ENCODE data around the gene CALHM6. TPM values are rescaled to one million over a fixed set of nuclear protein-coding genes. Genes with fewer than 3 reads are reported as not detected.

The CALHM6 gene
- total RNA-seq, 5 donors from 2014 or later (not counting 1 experiment from before 2014, with no cell fraction given) = 0.53 to 15.4 (median 3.8) TPM

- ChIA-PET POLR2A (interaction anchor here in 1 of 2 donors (0.6 kb wide), 1 partner anchor 54 kb away, joined by 4 read pairs; no protein-coding TSS in a partner anchor), CTCF (no interaction called here)
- no peak overlapping the region for H3K4me3 Mint-ChIP-seq
- WGBS (ENCODE audit: insufficient coverage) = 14% methylated on average over 1 of the region's 2 CpGs
- Histone ChIP-seq H3K9me3 (no peaks in the 10 kb centered on the region), H3K27me3 (replicated peaks in 1 of 2; ENCODE audit: control insufficient read depth in 2 of 2, extremely low read depth in 1 of 2, insufficient read depth in 2 of 2, low read length in 1 of 2) (peaks cover 0 to 3% of the 10 kb centered on the region in 2 experiments), H3K27ac (ENCODE audit: low read length) (no peak overlapping the region), H3K36me3 (ENCODE audit: control insufficient read depth in 2 of 2, extremely low read depth in 1 of 2, insufficient read depth in 1 of 2, low read length in 1 of 2) (no peaks in the 10 kb centered on the region), H3K4me1 (ENCODE audit: control insufficient read depth in 1 of 2, extremely low read depth in 1 of 2, insufficient read depth in 2 of 2, low read length in 2 of 2) (peaks cover 0 to 4% of the 10 kb centered on the region in 2 experiments), H3K4me3 (ENCODE audit: control insufficient read depth in 1 of 2, extremely low read depth in 1 of 2, low read length in 1 of 2) (no peak overlapping the region)
- H3K36me3 Mint-ChIP-seq = no peaks in the 10 kb centered on the region
- DNase-seq (no peak), ATAC-seq (replicated peaks in 1 of 4) (no peak)
- peaks cover 13 to 21% (median 18%) of the 10 kb centered on the region in 3 donors for H3K4me1 Mint-ChIP-seq
- peaks cover 4 to 7% of the 10 kb centered on the region in 2 donors for H3K27me3 Mint-ChIP-seq
- no peak overlapping the region for H3K27ac Mint-ChIP-seq
- no peaks in the 10 kb centered on the region for H3K9me3 Mint-ChIP-seq
These were observed 13.6 kb upstream of the CALHM6 start for GRCh38 chr6:116447496-116448011.

GRCh38 chr6:116449565-116449964 is 11.6 kb upstream of the CALHM6 start:
- Mint-ChIP-seq H3K4me3 (no peak overlapping the region), H3K27me3 (peaks cover 4 to 10% of the 10 kb centered on the region in 2 donors), H3K9me3 (no peaks in the 10 kb centered on the region), H3K4me1 (peaks cover 8 to 16% (median 13%) of the 10 kb centered on the region in 3 donors), H3K36me3 (no peaks in the 10 kb centered on the region), H3K27ac (no peak overlapping the region)
- DNase-seq = no peak
- H3K4me3 ChIP-seq (ENCODE audit: control insufficient read depth in 1 of 2, extremely low read depth in 1 of 2, low read length in 1 of 2) = no peak overlapping the region
- H3K4me1 ChIP-seq (ENCODE audit: control insufficient read depth in 1 of 2, extremely low read depth in 1 of 2, insufficient read depth in 2 of 2, low read length in 2 of 2) = peaks cover 0 to 4% of the 10 kb centered on the region in 2 experiments
- POLR2A ChIA-PET = no interaction called here
- H3K27me3 ChIP-seq (replicated peaks in 1 of 2; ENCODE audit: control insufficient read depth in 2 of 2, extremely low read depth in 1 of 2, insufficient read depth in 2 of 2, low read length in 1 of 2) = peaks cover 0 to 3% of the 10 kb centered on the region in 2 experiments
- no peaks in the 10 kb centered on the region for H3K36me3 ChIP-seq (ENCODE audit: control insufficient read depth in 2 of 2, extremely low read depth in 1 of 2, insufficient read depth in 1 of 2, low read length in 1 of 2)
- no peak for ATAC-seq (replicated peaks in 1 of 4)
- CTCF ChIA-PET = no interaction called here
- WGBS (ENCODE audit: insufficient coverage) = no CpG with 5 or more reads among the region's 1 CpG
- no peak overlapping the region for H3K27ac ChIP-seq (ENCODE audit: low read length)
- no peaks in the 10 kb centered on the region for H3K9me3 ChIP-seq

GRCh38 chr6:116450185-116450710 is 10.9 kb upstream of the CALHM6 start:
- Mint-ChIP-seq H3K27me3 (peaks cover 4 to 10% of the 10 kb centered on the region in 2 donors), H3K4me1 (peaks cover 3 to 9% (median 7%) of the 10 kb centered on the region in 3 donors), H3K4me3 (no peak overlapping the region), H3K9me3 (no peaks in the 10 kb centered on the region), H3K27ac (no peak overlapping the region), H3K36me3 (no peaks in the 10 kb centered on the region)
- no peak overlapping the region for H3K27ac ChIP-seq (ENCODE audit: low read length)
- H3K4me3 ChIP-seq (ENCODE audit: control insufficient read depth in 1 of 2, extremely low read depth in 1 of 2, low read length in 1 of 2) = no peak overlapping the region
- ChIA-PET POLR2A (no interaction called here), CTCF (no interaction called here)
- DNase-seq = no peak
- no peaks in the 10 kb centered on the region for H3K9me3 ChIP-seq
- no peaks in the 10 kb centered on the region for H3K36me3 ChIP-seq (ENCODE audit: control insufficient read depth in 2 of 2, extremely low read depth in 1 of 2, insufficient read depth in 1 of 2, low read length in 1 of 2)
- H3K4me1 ChIP-seq (ENCODE audit: control insufficient read depth in 1 of 2, extremely low read depth in 1 of 2, insufficient read depth in 2 of 2, low read length in 2 of 2) = no peaks in the 10 kb centered on the region
- peaks cover 0 to 3% of the 10 kb centered on the region in 2 experiments for H3K27me3 ChIP-seq (replicated peaks in 1 of 2; ENCODE audit: control insufficient read depth in 2 of 2, extremely low read depth in 1 of 2, insufficient read depth in 2 of 2, low read length in 1 of 2)
- WGBS (ENCODE audit: insufficient coverage) = no CpG with 5 or more reads among the region's 1 CpG
- ATAC-seq (replicated peaks in 1 of 4) = no peak

GRCh38 chr6:116450769-116451740 is 10.1 kb upstream of the CALHM6 start:
- H3K27me3 Mint-ChIP-seq = peaks cover 4 to 10% of the 10 kb centered on the region in 2 donors
- Histone ChIP-seq H3K36me3 (ENCODE audit: control insufficient read depth in 2 of 2, extremely low read depth in 1 of 2, insufficient read depth in 1 of 2, low read length in 1 of 2) (no peaks in the 10 kb centered on the region), H3K4me1 (ENCODE audit: control insufficient read depth in 1 of 2, extremely low read depth in 1 of 2, insufficient read depth in 2 of 2, low read length in 2 of 2) (no peaks in the 10 kb centered on the region), H3K27me3 (replicated peaks in 1 of 2; ENCODE audit: control insufficient read depth in 2 of 2, extremely low read depth in 1 of 2, insufficient read depth in 2 of 2, low read length in 1 of 2) (peaks cover 0 to 3% of the 10 kb centered on the region in 2 experiments), H3K4me3 (ENCODE audit: control insufficient read depth in 1 of 2, extremely low read depth in 1 of 2, low read length in 1 of 2) (no peak overlapping the region), H3K9me3 (no peaks in the 10 kb centered on the region), H3K27ac (ENCODE audit: low read length) (no peak overlapping the region)
- H3K4me1 Mint-ChIP-seq = peaks cover 2 to 8% (median 6%) of the 10 kb centered on the region in 3 donors
- no peaks in the 10 kb centered on the region for H3K9me3 Mint-ChIP-seq
- DNase-seq = no peak
- no peaks in the 10 kb centered on the region for H3K36me3 Mint-ChIP-seq
- ATAC-seq (replicated peaks in 1 of 4) = no peak
- 86% methylated on average over 1 of the region's 9 CpGs for WGBS (ENCODE audit: insufficient coverage)
- ChIA-PET POLR2A (no interaction called here), CTCF (no interaction called here)
- no peak overlapping the region for H3K27ac Mint-ChIP-seq
- no peak overlapping the region for H3K4me3 Mint-ChIP-seq

- CTCF ChIA-PET = no interaction called here
- H3K36me3 Mint-ChIP-seq = no peaks in the 10 kb centered on the region
- no peak overlapping the region for H3K4me3 Mint-ChIP-seq
These were observed 9.3 kb upstream of the CALHM6 start for GRCh38 chr6:116451916-116452315.

GRCh38 chr6:116452531-116452930 is 8.6 kb upstream of the CALHM6 start:
- H3K4me3 ChIP-seq (ENCODE audit: control insufficient read depth in 1 of 2, extremely low read depth in 1 of 2, low read length in 1 of 2) = no peak overlapping the region
- H3K36me3 Mint-ChIP-seq = no peaks in the 10 kb centered on the region
- WGBS (ENCODE audit: insufficient coverage) = no CpG with 5 or more reads among the region's 2 CpGs
- H3K27me3 ChIP-seq (replicated peaks in 1 of 2; ENCODE audit: control insufficient read depth in 2 of 2, extremely low read depth in 1 of 2, insufficient read depth in 2 of 2, low read length in 1 of 2) = peaks cover 0 to 3% of the 10 kb centered on the region in 2 experiments
- POLR2A ChIA-PET = no interaction called here
- no peaks in the 10 kb centered on the region for H3K9me3 ChIP-seq
- CTCF ChIA-PET = interaction anchor here in 1 of 2 donors (0.7 kb wide), 1 partner anchor 165 kb away, joined by 3 read pairs; no protein-coding TSS in a partner anchor
- H3K27ac ChIP-seq (ENCODE audit: low read length) = no peak overlapping the region
- H3K36me3 ChIP-seq (ENCODE audit: control insufficient read depth in 2 of 2, extremely low read depth in 1 of 2, insufficient read depth in 1 of 2, low read length in 1 of 2) = no peaks in the 10 kb centered on the region
- DNase-seq (no peak), ATAC-seq (replicated peaks in 1 of 4) (no peak)
- no peak overlapping the region for H3K27ac Mint-ChIP-seq
- H3K9me3 Mint-ChIP-seq = no peaks in the 10 kb centered on the region
- peaks cover 4 to 10% of the 10 kb centered on the region in 2 donors for H3K27me3 Mint-ChIP-seq
- H3K4me1 Mint-ChIP-seq = peaks cover 2 to 8% (median 6%) of the 10 kb centered on the region in 3 donors
- no peaks in the 10 kb centered on the region for H3K4me1 ChIP-seq (ENCODE audit: control insufficient read depth in 1 of 2, extremely low read depth in 1 of 2, insufficient read depth in 2 of 2, low read length in 2 of 2)
- H3K4me3 Mint-ChIP-seq = no peak overlapping the region

More at GRCh38 chr6:116451916-116452315, 9.3 kb upstream of the CALHM6 start:
- peaks cover 4 to 10% of the 10 kb centered on the region in 2 donors for H3K27me3 Mint-ChIP-seq
- H3K27ac Mint-ChIP-seq = no peak overlapping the region
- Histone ChIP-seq H3K4me1 (ENCODE audit: control insufficient read depth in 1 of 2, extremely low read depth in 1 of 2, insufficient read depth in 2 of 2, low read length in 2 of 2) (no peaks in the 10 kb centered on the region), H3K9me3 (no peaks in the 10 kb centered on the region), H3K27me3 (replicated peaks in 1 of 2; ENCODE audit: control insufficient read depth in 2 of 2, extremely low read depth in 1 of 2, insufficient read depth in 2 of 2, low read length in 1 of 2) (peaks cover 0 to 3% of the 10 kb centered on the region in 2 experiments), H3K36me3 (ENCODE audit: control insufficient read depth in 2 of 2, extremely low read depth in 1 of 2, insufficient read depth in 1 of 2, low read length in 1 of 2) (no peaks in the 10 kb centered on the region), H3K27ac (ENCODE audit: low read length) (no peak overlapping the region), H3K4me3 (ENCODE audit: control insufficient read depth in 1 of 2, extremely low read depth in 1 of 2, low read length in 1 of 2) (no peak overlapping the region)
- H3K9me3 Mint-ChIP-seq = no peaks in the 10 kb centered on the region
- peaks cover 2 to 8% (median 6%) of the 10 kb centered on the region in 3 donors for H3K4me1 Mint-ChIP-seq
- POLR2A ChIA-PET = no interaction called here
- DNase-seq = no peak
- ATAC-seq (replicated peaks in 1 of 4) = no peak

Measured in T-cell (primary cell).